Mucosa of stomach (tissue), 1 donor: ENCODE results near the gene ZNF79.

Source experiments
- H3K27me3 ChIP-seq: one replicate; pipeline ENCODE4 v1.7.0; 2013; ENCODE audit warnings: mild to moderate bottlenecking, low read length; ENCODE audit not compliant: control insufficient read depth, insufficient read depth
- H3K36me3 ChIP-seq: one replicate; pipeline ENCODE4 v1.7.0; 2013; ENCODE audit warnings: low read length; ENCODE audit not compliant: control insufficient read depth, insufficient read depth
- H3K4me1 ChIP-seq: one replicate; pipeline ENCODE4 v1.7.0; 2013; ENCODE audit warnings: mild to moderate bottlenecking, low read length; ENCODE audit not compliant: control insufficient read depth, insufficient read depth
- H3K4me3 ChIP-seq: one replicate; pipeline ENCODE4 v1.7.0; 2013; ENCODE audit warnings: low read length
- H3K9ac ChIP-seq: one replicate; pipeline ENCODE4 v1.7.0; 2013; ENCODE audit warnings: mild to moderate bottlenecking, low read length, moderate library complexity
- H3K9me3 ChIP-seq: one replicate; pipeline ENCODE4 v1.7.0; 2013; ENCODE audit warnings: mild to moderate bottlenecking, low read length, moderate library complexity; ENCODE audit not compliant: control insufficient read depth
- donor health status: Pancreatic carcinoma.

Gene ZNF79

DNA sequence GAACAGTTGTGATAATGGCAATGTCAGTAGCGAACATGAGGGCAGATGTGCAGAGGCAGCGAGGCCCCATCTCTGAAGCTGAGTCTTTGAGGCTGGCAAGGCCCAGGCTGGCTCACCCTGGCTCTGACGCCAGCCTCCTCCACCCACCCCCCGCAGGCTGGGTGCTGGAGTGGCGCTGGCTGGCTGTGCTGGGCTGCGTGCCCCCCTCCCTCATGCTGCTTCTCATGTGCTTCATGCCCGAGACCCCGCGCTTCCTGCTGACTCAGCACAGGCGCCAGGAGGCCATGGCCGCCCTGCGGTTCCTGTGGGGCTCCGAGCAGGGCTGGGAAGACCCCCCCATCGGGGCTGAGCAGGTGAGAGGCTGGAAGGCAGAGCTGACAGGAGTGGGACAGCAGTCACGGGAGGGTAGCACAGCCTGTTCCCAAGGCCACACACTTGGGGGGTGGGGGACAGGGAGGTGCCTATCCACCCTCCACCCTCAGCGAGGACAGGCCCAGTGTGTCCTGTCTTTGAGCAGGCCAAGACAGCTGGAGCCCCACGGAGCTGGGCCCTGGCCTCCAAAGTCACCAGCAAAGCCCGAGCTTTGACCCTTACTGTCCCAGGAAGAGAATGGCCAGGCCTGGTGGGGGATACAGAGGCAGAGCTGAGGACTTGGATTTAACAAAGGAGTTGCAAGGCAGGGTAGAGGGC, 21.6 kb upstream of the ZNF79 start:
- Histone ChIP-seq H3K9me3 (no peaks in the 10 kb centered on the region), H3K4me3 (no peak overlapping the region), H3K4me1 (peaks cover 17% of the 10 kb centered on the region), H3K36me3 (peaks cover 8% of the 10 kb centered on the region), H3K27me3 (no peaks in the 10 kb centered on the region), H3K9ac (no peak overlapping the region)

DNA sequence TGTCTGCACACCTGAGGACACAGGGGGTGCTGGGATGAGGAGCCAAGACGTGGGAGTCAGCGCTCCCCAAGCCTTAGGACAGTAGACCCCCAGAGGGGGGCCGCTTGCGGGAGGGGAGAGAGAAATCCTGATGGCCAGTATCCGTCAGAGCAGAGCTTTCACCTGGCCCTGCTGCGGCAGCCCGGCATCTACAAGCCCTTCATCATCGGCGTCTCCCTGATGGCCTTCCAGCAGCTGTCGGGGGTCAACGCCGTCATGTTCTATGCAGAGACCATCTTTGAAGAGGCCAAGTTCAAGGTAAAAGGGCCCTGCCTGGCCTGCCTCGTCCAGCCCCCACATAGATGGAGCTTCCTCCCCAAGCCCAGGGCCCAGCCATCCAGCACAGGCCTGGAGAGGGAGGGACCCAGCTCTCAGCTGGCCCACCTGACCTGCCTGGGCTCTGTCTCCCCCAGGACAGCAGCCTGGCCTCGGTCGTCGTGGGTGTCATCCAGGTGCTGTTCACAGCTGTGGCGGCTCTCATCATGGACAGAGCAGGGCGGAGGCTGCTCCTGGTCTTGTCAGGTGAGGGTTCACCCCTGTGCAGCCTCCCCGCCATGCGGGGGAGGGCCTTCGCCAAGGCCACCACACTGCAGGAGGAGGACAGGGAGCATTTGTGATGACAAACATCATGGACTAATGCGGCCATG, 20.5 kb upstream of the ZNF79 start:
- Histone ChIP-seq H3K27me3 (no peaks in the 10 kb centered on the region), H3K4me1 (peaks cover 13% of the 10 kb centered on the region), H3K9ac (no peak overlapping the region), H3K36me3 (peaks cover 8% of the 10 kb centered on the region), H3K4me3 (no peak overlapping the region), H3K9me3 (no peaks in the 10 kb centered on the region)

DNA sequence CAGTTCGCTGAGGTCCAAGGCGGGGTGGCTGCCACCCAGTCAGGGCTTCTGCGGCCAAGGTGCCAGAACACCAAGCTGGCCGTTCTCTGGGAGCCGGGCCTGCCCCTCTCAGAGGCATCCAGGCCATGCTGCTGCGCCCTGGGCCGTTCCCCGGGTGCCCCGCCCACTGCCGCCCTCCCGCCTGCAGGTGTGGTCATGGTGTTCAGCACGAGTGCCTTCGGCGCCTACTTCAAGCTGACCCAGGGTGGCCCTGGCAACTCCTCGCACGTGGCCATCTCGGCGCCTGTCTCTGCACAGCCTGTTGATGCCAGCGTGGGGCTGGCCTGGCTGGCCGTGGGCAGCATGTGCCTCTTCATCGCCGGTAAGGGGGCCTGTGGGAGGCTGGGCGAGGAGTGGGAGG, 19.6 kb upstream of the ZNF79 start:
- Histone ChIP-seq H3K4me1 (peaks cover 11% of the 10 kb centered on the region), H3K36me3 (peaks cover 8% of the 10 kb centered on the region), H3K9ac (no peak overlapping the region), H3K4me3 (no peak overlapping the region), H3K27me3 (no peaks in the 10 kb centered on the region), H3K9me3 (no peaks in the 10 kb centered on the region)

DNA sequence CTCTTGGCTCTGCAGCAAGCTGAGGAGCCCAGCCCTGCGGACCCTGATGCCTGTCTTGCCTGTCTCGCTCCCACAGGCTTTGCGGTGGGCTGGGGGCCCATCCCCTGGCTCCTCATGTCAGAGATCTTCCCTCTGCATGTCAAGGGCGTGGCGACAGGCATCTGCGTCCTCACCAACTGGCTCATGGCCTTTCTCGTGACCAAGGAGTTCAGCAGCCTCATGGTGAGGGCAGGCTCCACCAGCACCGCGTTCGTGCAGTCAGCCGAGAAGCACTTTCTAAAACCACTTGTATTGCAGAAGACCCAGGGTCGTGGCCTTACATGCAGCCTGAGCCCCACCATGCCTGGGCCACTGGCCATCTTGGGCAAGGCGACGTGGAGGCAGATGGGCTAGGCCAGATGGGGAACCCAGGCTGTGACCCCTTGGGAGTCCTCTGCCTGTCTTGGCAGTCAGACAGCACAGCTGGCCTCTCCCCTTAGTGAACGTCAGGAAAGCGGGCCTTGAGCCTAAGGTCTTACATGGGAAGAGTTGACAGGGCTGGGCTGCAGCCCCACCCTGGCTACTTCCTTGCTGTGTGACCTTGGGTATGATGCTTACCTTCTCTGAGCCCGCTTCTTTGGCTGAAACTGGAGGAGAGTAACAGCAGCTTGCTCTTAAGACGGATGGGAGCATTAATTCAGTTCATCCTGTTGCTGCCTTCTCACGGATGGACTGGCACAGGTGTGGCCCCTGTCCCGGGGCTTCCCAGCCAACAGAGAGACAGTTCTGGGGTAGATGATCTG, 18.6 kb upstream of the ZNF79 start:
- H3K4me3 ChIP-seq, result no peak overlapping the region
- peaks cover 11% of the 10 kb centered on the region for H3K4me1 ChIP-seq
- no peaks in the 10 kb centered on the region for H3K27me3 ChIP-seq
- H3K36me3 ChIP-seq, result peaks cover 8% of the 10 kb centered on the region
- H3K9ac ChIP-seq, result no peak overlapping the region
- H3K9me3 ChIP-seq, result no peaks in the 10 kb centered on the region

DNA sequence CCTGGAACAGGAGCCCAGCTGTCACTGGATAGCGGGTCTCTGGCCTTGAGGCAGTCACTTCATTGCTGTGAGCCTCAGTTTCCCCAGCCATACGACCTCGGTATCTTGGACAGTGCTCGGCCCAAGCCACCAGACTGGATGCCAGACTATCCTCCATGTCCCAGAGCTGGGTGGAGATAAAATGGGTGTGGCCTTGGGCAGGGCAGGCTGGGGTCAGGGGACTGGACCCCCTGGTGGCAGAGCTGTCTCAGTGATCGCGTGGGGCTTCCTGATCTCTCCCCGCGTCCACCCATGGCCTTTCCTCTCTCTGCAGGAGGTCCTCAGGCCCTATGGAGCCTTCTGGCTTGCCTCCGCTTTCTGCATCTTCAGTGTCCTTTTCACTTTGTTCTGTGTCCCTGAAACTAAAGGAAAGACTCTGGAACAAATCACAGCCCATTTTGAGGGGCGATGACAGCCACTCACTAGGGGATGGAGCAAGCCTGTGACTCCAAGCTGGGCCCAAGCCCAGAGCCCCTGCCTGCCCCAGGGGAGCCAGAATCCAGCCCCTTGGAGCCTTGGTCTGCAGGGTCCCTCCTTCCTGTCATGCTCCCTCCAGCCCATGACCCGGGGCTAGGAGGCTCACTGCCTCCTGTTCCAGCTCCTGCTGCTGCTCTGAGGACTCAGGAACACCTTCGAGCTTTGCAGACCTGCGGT, 17.2 kb upstream of the ZNF79 start:
- H3K4me1 ChIP-seq, result peaks cover 11% of the 10 kb centered on the region
- no peak overlapping the region for H3K9ac ChIP-seq
- no peaks in the 10 kb centered on the region for H3K27me3 ChIP-seq
- peaks cover 8% of the 10 kb centered on the region for H3K36me3 ChIP-seq
- no peaks in the 10 kb centered on the region for H3K9me3 ChIP-seq
- no peak overlapping the region for H3K4me3 ChIP-seq

DNA sequence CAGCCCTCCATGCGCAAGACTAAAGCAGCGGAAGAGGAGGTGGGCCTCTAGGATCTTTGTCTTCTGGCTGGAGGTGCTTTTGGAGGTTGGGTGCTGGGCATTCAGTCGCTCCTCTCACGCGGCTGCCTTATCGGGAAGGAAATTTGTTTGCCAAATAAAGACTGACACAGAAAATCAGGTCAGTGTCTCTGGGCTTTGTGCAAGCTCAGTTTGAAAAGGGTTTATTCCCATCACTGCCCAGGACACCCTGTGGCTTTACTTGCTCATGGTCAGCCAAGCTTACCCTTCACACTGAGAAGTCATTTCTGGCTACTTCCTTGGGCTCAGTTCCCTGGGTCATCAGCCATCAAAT, 16.7 kb upstream of the ZNF79 start:
- no peaks in the 10 kb centered on the region for H3K27me3 ChIP-seq
- H3K4me1 ChIP-seq, result peaks cover 11% of the 10 kb centered on the region
- no peaks in the 10 kb centered on the region for H3K9me3 ChIP-seq
- no peak overlapping the region for H3K9ac ChIP-seq
- peaks cover 8% of the 10 kb centered on the region for H3K36me3 ChIP-seq
- no peak overlapping the region for H3K4me3 ChIP-seq

DNA sequence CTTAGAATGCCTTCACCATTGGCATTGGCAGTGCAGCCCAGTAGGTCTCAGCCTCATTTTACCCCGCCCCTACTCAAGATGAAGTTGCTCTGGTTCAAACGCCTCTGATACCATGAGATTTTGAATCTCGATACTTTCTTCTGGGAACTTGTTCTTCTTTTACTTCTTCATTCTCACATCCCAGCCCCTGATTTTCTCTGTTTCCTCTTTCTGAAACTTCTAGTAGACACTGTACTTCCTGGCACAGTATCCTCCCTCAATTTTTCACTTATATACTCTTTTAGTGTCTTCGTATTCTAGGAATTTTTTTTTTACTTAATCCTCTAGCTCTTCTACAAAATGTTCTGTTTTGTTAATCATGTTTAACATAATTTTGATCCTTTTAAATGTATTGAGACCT, 13.1 kb upstream of the ZNF79 start:
- H3K27me3 ChIP-seq, result no peaks in the 10 kb centered on the region

DNA sequence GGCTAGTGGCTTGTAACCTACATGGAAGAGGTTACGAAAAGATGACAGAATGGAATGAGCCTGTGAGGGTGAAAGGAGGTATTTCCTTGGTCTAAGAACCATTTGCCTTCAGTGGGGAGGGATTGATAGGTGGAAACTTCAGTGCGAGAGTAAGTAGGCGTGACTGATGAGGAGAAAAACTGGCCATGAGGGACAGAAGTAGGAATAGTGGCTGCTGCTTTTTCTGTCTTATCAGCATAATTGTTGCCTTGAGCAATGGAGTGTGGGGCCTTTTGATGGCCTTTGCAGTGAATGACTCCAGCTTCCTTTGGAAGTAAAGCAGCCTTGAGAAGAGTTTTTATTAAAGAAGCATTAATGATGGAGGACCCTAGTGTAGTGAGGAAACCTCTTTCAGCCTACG, 9.0 kb upstream of the ZNF79 start:
- H3K9me3 ChIP-seq, result no peaks in the 10 kb centered on the region
- no peaks in the 10 kb centered on the region for H3K4me1 ChIP-seq
- H3K36me3 ChIP-seq, result no peaks in the 10 kb centered on the region
- no peak overlapping the region for H3K4me3 ChIP-seq
- no peak overlapping the region for H3K9ac ChIP-seq
- H3K27me3 ChIP-seq, result no peaks in the 10 kb centered on the region

More for the DNA sequence above, 13.1 kb upstream of the ZNF79 start:
- Histone ChIP-seq H3K36me3 (no peaks in the 10 kb centered on the region), H3K4me3 (no peak overlapping the region), H3K9ac (no peak overlapping the region), H3K9me3 (no peaks in the 10 kb centered on the region), H3K4me1 (peaks cover 11% of the 10 kb centered on the region)

DNA sequence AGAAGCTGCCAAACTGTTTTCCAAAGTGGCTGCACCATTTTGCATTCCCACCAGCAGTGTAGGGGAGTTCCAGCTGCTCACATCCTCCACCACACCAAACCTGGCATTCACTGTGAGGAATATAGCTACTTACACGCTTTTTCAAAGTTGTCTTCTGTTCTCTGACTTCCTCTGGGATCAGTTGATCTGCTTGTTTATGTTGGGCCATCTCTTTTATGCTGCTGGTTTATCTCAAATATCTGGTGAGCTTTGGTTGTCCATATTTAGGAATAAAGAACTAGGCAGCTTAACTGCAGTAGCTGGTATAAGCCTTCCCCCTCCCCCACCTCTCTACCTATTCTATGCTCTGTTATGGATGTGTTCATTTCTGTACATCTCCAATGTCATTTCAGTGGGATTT, 8.5 kb upstream of the ZNF79 start:
- Histone ChIP-seq H3K27me3 (no peaks in the 10 kb centered on the region), H3K9ac (no peak overlapping the region), H3K4me3 (no peak overlapping the region), H3K9me3 (no peaks in the 10 kb centered on the region), H3K4me1 (no peaks in the 10 kb centered on the region), H3K36me3 (no peaks in the 10 kb centered on the region)

DNA sequence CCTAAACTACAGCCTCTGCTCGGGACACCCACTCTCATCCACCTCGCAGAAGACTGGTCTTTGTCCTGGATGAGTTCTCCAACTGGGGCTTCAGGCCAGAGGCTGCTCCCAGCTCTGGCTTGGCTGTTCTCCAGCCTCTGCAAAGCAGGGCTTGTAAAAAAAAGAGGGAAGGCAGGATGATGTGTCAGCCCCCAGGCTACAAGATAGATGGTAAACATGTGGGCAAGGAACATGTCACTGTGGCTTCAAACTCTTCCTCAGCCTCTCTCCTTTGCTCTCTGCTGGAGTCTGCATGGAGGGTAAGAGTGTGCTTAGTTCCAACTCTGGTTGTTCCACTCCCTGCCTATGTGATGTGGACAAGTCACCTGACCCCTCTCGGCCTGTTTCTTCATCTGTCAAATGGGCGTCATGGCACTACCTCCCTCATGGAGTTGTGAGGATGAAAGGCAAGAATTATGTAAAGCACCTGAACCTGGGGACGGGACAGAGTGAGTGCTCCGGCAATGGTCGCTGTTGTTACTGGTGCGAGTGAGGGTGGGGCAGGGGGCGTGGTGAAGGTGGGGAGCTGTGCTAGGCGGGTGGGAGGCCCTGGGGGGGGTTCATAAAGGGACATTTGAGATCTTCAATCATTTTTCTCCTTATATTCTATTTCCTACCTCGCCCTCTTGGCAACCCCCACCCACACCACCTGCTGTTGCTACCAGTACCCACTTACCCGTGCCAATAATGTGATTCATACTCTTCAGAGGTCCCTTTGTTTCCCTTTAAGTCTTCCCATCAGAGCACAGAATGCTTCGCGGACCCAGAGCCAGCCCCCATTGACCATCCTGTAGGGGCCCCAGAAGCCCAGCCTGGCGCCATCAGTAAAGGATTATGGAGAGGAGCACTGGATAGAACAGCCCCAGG, 6.8 kb upstream of the ZNF79 start:
- peaks cover 4% of the 10 kb centered on the region for H3K4me1 ChIP-seq
- H3K9ac ChIP-seq, result no peak overlapping the region
- H3K27me3 ChIP-seq, result no peaks in the 10 kb centered on the region
- H3K4me3 ChIP-seq, result no peak overlapping the region
- H3K36me3 ChIP-seq, result no peaks in the 10 kb centered on the region
- no peaks in the 10 kb centered on the region for H3K9me3 ChIP-seq

DNA sequence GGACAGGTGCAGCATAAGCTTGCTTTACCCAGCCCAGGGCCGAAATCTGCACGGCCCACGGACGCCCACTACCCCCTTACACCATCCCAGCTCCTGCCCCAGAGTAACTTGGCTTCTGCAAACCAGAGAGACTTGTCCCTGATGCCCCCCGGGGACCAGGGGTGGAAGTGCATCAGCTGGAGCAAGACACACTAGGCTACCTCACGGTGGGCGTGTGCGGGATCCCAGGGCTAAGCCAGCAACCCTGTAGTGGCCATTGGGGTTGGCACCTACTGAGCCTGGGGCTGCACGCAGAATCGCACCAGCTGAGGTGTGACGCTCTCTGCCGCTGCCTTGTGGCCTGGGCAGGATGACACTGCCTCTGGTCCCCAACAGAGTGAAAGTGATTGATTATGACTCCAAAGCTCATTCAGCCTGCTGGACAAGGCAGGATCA, 6.1 kb upstream of the ZNF79 start:
- H3K36me3 ChIP-seq, result no peaks in the 10 kb centered on the region
- no peak overlapping the region for H3K4me3 ChIP-seq
- no peak overlapping the region for H3K9ac ChIP-seq

More for the DNA sequence above, 6.1 kb upstream of the ZNF79 start:
- peaks cover 10% of the 10 kb centered on the region for H3K4me1 ChIP-seq
- H3K9me3 ChIP-seq, result no peaks in the 10 kb centered on the region
- no peaks in the 10 kb centered on the region for H3K27me3 ChIP-seq
